Lung (tissue), 12 donors: ENCODE measurements around the gene ARHGEF2. TPM values are rescaled to one million over a fixed set of nuclear protein-coding genes. Genes with fewer than 3 reads are reported as not detected.
"Not testable (repeated sequence)": the region's sequence is repeated elsewhere in the genome, so short reads cannot be mapped to it uniquely, and the experiment has no call there.

Experiments
- ATAC-seq: fragments of 200-7000 bp; cut with Tn5 transposase; one replicate; pipeline ENCODE4 v1.9.1; 2020; ENCODE audit warnings: moderate number of reproducible peaks; ENCODE audit not compliant: insufficient read depth, low FRiP score
- DNase-seq, 3 donors: peaks; one replicate each; pipeline ENCODE4 v3.0.0-alpha.2; 2013 to 2017
- H3K27ac ChIP-seq, 2 donors: one replicate each; pipeline ENCODE4 v1.5.1; 2013; ENCODE audit warnings: mild to moderate bottlenecking in 2 of 2, moderate library complexity in 2 of 2, control low read depth in 1 of 2, inconsistent platforms in 1 of 2, low read depth in 1 of 2, low read length in 1 of 2
- H3K27me3 ChIP-seq, 3 donors: one replicate each; pipeline ENCODE4 v1.5.1; 2013; ENCODE audit warnings: low read length in 2 of 3; ENCODE audit not compliant: control insufficient read depth in 3 of 3, insufficient read depth in 3 of 3
- H3K36me3 ChIP-seq, 4 donors: one replicate each; pipeline ENCODE4 v1.5.1; 2013; ENCODE audit warnings: low read length in 4 of 4, mild to moderate bottlenecking in 1 of 4, moderate library complexity in 1 of 4; ENCODE audit not compliant: control insufficient read depth in 4 of 4, insufficient read depth in 4 of 4
- H3K4me1 ChIP-seq, 5 donors: one replicate each; pipeline ENCODE4 v1.5.1; 2013; ENCODE audit warnings: low read length in 5 of 5, mild to moderate bottlenecking in 2 of 5, moderate library complexity in 1 of 5; ENCODE audit not compliant: control insufficient read depth in 5 of 5, insufficient read depth in 5 of 5
- H3K4me3 ChIP-seq: one replicate; pipeline ENCODE4 v1.5.1; 2013; ENCODE audit warnings: mild to moderate bottlenecking, control low read depth, moderate library complexity
- H3K9ac ChIP-seq, 2 donors: one replicate each; pipeline ENCODE4 v1.5.1; 2013; ENCODE audit warnings: low read length in 2 of 2, control low read depth in 1 of 2; ENCODE audit not compliant: insufficient read depth in 1 of 2
- H3K9me3 ChIP-seq, 4 donors: one replicate each; pipeline ENCODE4 v1.5.1; 2013; ENCODE audit warnings: low read length in 3 of 4, mild to moderate bottlenecking in 1 of 4, moderate library complexity in 1 of 4; ENCODE audit not compliant: control insufficient read depth in 4 of 4, insufficient read depth in 3 of 4
- WGBS, 2 donors: extraction: QIAGEN DNeasy Blood & Tissue Kit; methylation state at CpG; one replicate each; pipeline ENCODE4 v1.1.7; 2013; 5-methylcytosine and 5-hydroxymethylcytosine counted together
- polyA plus RNA-seq, 2 donors: library from polyadenylated mRNA; stranded (reverse); fragments of 200-250 nt; gene quantifications; one replicate each; pipeline ENCODE4 v1.2.1, GENCODE V29; 2013
- total RNA-seq, 2 donors: library from RNA; depleted of rRNA in 1 of 2; stranded (reverse); fragments of >200 nt in 1 of 2; gene quantifications; one replicate each; pipeline ENCODE4 v1.2.1, GENCODE V29; 2014 to 2021
- TF ChIP-seq, protein P1 (sequence below): IDR thresholded peaks from 2 replicates; pipeline ENCODE4 v1.5.1; 2012; ENCODE audit warnings: mild to moderate bottlenecking; ENCODE audit errors: control extremely low read depth, extremely low read depth
- donor health status: control.
- donor health status: control.
- donor health status: Bipolar disorder and iron deficiency.
- donor health status: healthy.
- donor health status: DM: yes; HTN: yes; CAD: no.

Gene ARHGEF2
- total and polyA plus RNA-seq, 4 donors, result 72.0 to 289 (median 120) TPM

DNA sequence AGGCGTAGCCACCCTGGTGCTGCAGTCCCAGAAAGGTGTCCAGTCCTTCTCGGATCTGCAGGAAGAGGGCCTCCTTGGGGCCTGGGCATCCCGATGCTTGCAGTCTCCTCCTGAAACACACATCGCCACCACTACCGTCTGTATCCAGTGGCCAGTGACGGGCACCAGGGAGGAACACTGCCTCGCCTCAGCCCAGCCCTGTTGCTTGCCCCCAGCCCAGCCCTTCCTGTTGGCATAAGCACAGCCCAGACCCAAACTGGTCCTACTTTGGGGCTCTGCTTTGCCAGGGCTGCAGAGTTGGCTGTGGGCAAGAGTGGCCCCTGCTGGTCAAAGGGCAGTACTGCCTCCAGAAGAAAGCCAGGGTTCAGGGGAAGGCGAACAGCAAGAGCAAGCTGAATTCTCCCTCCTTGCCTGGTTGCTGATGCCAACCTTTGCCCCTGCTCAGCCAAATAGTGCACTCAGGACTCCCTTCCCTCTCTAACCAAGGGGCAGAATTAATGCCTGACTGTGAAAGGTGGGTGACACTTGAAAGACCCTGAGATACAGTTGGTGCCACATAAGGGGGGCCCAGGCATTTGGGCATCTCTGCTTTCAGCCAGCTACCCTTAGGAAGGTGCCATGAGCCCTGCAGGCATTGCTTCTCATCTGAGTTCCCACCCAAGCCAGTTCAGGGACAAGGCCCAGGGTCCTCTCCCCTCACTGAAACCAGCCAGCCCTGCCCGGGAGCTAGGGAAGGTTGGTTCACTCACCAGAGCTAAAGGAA is 11.1 kb upstream of the ARHGEF2 start:
- H3K27me3 ChIP-seq, result no peaks in the 10 kb centered on the region
- H3K4me1 ChIP-seq, result peaks cover 0 to 6% (median 5%) of the 10 kb centered on the region in 5 donors
- peak overlapping the region; percentile 35 for H3K4me3 ChIP-seq
- H3K27ac ChIP-seq, result peak overlapping the region in 1 of 2 donors; percentile 75
- H3K9ac ChIP-seq, result peak overlapping the region in 1 of 2 donors; percentile 64
- H3K9me3 ChIP-seq, result no peaks in the 10 kb centered on the region
- ATAC-seq (peak; percentile 93), DNase-seq (peak; percentile 86 to 87 (median 87))
- no peaks in the 10 kb centered on the region for H3K36me3 ChIP-seq
- TF ChIP-seq, protein P1, sequence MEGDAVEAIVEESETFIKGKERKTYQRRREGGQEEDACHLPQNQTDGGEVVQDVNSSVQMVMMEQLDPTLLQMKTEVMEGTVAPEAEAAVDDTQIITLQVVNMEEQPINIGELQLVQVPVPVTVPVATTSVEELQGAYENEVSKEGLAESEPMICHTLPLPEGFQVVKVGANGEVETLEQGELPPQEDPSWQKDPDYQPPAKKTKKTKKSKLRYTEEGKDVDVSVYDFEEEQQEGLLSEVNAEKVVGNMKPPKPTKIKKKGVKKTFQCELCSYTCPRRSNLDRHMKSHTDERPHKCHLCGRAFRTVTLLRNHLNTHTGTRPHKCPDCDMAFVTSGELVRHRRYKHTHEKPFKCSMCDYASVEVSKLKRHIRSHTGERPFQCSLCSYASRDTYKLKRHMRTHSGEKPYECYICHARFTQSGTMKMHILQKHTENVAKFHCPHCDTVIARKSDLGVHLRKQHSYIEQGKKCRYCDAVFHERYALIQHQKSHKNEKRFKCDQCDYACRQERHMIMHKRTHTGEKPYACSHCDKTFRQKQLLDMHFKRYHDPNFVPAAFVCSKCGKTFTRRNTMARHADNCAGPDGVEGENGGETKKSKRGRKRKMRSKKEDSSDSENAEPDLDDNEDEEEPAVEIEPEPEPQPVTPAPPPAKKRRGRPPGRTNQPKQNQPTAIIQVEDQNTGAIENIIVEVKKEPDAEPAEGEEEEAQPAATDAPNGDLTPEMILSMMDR, result peak; percentile 98
- 23 to 27% methylated on average over 8 to 9 of the region's 9 CpGs for WGBS, 2 donors

DNA sequence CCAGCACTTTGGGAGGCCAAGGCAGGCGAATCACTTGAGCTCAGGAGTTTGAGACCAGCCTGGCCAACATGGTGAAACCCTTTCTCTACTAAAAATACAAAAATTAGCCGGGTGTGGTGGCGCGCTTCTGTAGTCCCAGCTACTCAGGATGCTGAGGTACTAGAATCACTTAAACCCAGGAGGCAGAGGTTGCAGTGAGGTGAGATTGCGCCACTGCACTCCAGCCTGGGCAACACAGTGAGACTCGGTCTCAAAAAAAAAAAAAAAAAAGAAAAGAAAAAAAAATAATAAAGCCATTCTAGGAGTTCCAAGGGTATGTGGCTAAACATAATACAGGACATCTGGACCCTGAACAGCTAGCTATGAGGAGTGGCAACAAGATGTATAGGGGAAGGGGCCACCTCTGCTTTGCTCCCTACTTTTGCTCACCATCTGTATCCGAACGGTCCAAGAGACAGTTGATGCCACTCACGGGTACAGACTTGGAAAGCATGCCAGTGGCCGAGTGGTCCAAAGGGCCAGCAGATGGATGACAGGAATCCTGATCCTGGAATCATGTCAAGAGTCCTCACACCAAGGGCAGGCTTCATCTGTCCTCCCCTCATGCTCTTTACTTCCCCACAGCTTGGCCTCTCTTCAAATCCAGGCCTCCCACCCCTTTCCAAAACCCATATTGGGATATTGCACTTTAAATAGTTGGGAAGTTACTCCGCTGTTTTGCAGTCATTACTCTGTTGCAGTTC is 6.7 kb upstream of the ARHGEF2 start:
- H3K9me3 ChIP-seq, ATAC-seq, DNase-seq, H3K9ac ChIP-seq, H3K27me3 ChIP-seq, H3K4me3 ChIP-seq, H3K36me3 ChIP-seq: not testable (repeated sequence)
- WGBS, 2 donors, result 83 to 96% methylated on average over 10 to 11 of the region's 11 CpGs
- peak overlapping the region in 1 of 2 donors; percentile 6 for H3K27ac ChIP-seq
- peaks cover 5 to 46% (median 16%) of the 10 kb centered on the region in 5 donors for H3K4me1 ChIP-seq

DNA sequence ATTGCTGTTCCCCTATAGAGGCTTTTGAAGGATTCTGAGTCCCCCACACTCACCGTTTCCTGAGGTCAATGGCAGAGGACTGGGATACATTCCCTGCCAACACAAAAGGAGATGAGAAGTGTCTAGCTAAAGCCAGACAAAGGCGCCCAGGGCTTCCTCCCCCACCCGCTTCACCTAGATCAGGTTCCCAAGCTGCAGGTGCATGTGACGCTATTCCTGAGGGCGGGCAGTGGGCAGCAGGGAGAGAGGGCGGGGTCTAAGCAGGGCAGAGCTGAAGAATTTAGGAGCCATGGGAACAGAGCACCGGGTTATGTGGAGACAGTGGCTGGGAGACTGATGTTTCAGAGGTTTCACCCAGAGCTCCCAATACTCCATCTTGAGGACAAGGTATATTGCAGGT is 6.0 kb upstream of the ARHGEF2 start:
- peaks cover 0 to 3% (median 0%) of the 10 kb centered on the region in 4 donors for H3K36me3 ChIP-seq
- H3K9me3 ChIP-seq, result no peaks in the 10 kb centered on the region
- H3K9ac ChIP-seq, result peak overlapping the region; percentile 44 to 47
- H3K4me3 ChIP-seq, result no peak overlapping the region
- H3K27ac ChIP-seq, result peak overlapping the region; percentile 55 to 73
- TF ChIP-seq, protein P1, result no peak
- ATAC-seq (no peak), DNase-seq (peak in 2 of 3 donors; percentile 52 to 53)
- H3K4me1 ChIP-seq, result peaks cover 11 to 54% (median 23%) of the 10 kb centered on the region in 5 donors
- WGBS, 2 donors, result 80 to 91% methylated on average over 7 of the region's 7 CpGs
- no peaks in the 10 kb centered on the region for H3K27me3 ChIP-seq
